GM18951 (cell line): ENCODE data around the gene ENPP1.

Source experiments
- POLR2A ChIP-seq: IDR thresholded peaks from 4 replicates; pipeline ENCODE4 v1.6.1; 2011; ENCODE audit warnings: mild to moderate bottlenecking; ENCODE audit not compliant: insufficient read length, insufficient read depth; ENCODE audit errors: extremely low read depth
- in situ Hi-C: fragments of 300-500 bp; cut with MboI; formaldehyde crosslinking; loops from one replicate; pipeline ENCODE4 v1.12.0; 2022; ENCODE audit warnings: low sequenced_read_pairs, mixed read lengths, inconsistent platforms; ENCODE audit not compliant: unreplicated experiment

ENPP1 gene

GRCh38 chr6:131894493-131895424, 86.9 kb downstream of the ENPP1 start:
- TF ChIP-seq POLR2A, result no peak
- in situ Hi-C loops, result no loop called here

GRCh38 chr6:131897050-131897435, 89.2 kb downstream of the ENPP1 start:
- in situ Hi-C loops, result no loop called here
- no peak for TF ChIP-seq POLR2A

- TF ChIP-seq POLR2A, result no peak
- in situ Hi-C loops, result no loop called here
These were observed 89.8 kb downstream of the ENPP1 start for GRCh38 chr6:131897621-131898020.

- TF ChIP-seq POLR2A, result no peak
- in situ Hi-C loops, result no loop called here
These were observed 90.9 kb downstream of the ENPP1 start for GRCh38 chr6:131898718-131899117.

- no peak for TF ChIP-seq POLR2A
- in situ Hi-C loops, result loop anchor here (25.0 kb wide), 2 partner anchors 213 to 312 kb away; no protein-coding TSS in a partner anchor
These were observed 92.4 kb downstream of the ENPP1 start for GRCh38 chr6:131900231-131900630.

- in situ Hi-C loops, result loop anchor here (25.0 kb wide), 2 partner anchors 214 to 311 kb away; no protein-coding TSS in a partner anchor
These were observed 93.6 kb downstream of the ENPP1 start for GRCh38 chr6:131901326-131901873.

GRCh38 chr6:131903734-131904133, 95.9 kb downstream of the ENPP1 start:
- in situ Hi-C loops, result loop anchor here (25.0 kb wide), 2 partner anchors 216 to 309 kb away; no protein-coding TSS in a partner anchor

GRCh38 chr6:131908787-131909186, 101.0 kb downstream of the ENPP1 start:
- in situ Hi-C loops, result loop anchor here (25.0 kb wide), 2 partner anchors 221 to 304 kb away; no protein-coding TSS in a partner anchor

GRCh38 chr6:131909408-131910218, 101.8 kb downstream of the ENPP1 start:
- in situ Hi-C loops, result loop anchor here (25.0 kb wide), 2 partner anchors 222 to 303 kb away; no protein-coding TSS in a partner anchor

GRCh38 chr6:131910219-131910589, 102.4 kb downstream of the ENPP1 start:
- in situ Hi-C loops, result loop anchor here (25.0 kb wide), 2 partner anchors 223 to 302 kb away; no protein-coding TSS in a partner anchor
- no peak for TF ChIP-seq POLR2A

More at GRCh38 chr6:131909408-131910218, 101.8 kb downstream of the ENPP1 start:
- no peak for TF ChIP-seq POLR2A

GRCh38 chr6:131910956-131911355, 103.1 kb downstream of the ENPP1 start:
- in situ Hi-C loops, result loop anchor here (25.0 kb wide), 2 partner anchors 224 to 301 kb away; no protein-coding TSS in a partner anchor
- no peak for TF ChIP-seq POLR2A

GRCh38 chr6:131911951-131912350, 104.1 kb downstream of the ENPP1 start:
- in situ Hi-C loops, result loop anchor here (25.0 kb wide), 2 partner anchors 225 to 300 kb away; no protein-coding TSS in a partner anchor
- TF ChIP-seq POLR2A, result no peak

- in situ Hi-C loops, result loop anchor here (25.0 kb wide), 2 partner anchors 227 to 298 kb away; no protein-coding TSS in a partner anchor
- no peak for TF ChIP-seq POLR2A
These were observed 106.4 kb downstream of the ENPP1 start for GRCh38 chr6:131914234-131914633.
